ENCODE data around the gene CDC42EP2. TPM values are rescaled to one million over a fixed set of nuclear protein-coding genes. Genes with fewer than 3 reads are reported as not detected.

The CDC42EP2 gene
- total and polyA plus RNA-seq, 10 of the 15 experiments (the other 5 are each of a cell fraction or from before 2014, with no cell fraction given): 0.03 to 1.2 (median 0.09) TPM; not detected in 3

DNA sequence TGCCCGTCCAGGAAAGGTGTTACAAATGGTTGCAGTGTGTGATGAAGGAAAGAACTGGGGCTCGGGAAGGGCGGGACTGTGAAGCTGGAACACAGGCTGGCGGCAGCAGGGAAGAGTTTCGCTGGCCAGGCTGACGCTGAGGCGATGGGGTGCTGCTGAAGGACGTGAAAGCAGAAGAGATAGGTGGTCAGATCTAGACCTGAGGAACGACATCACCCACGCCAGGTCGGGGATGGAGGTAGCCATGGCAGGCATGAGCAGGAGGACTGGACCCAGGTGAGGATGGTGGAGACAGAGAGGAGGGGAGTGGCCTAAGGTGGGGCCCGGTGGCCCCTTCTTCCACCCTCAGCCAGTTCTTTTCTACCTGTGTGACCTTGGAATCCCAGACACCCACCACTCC lies 9.1 kb downstream of the CDC42EP2 start:
- in situ Hi-C loops (cut with MboI): no loop called here
- TF ChIP-seq NRF1 (conservative IDR thresholded peaks at IDR 0.05; ENCODE audit: low read depth, low read length): no peak
- TF ChIP-seq FOXM1 (IDR thresholded peaks at IDR 0.05; ENCODE audit: low read depth, low read length): no peak
- no peak for TF ChIP-seq ZNF687 (IDR thresholded peaks at IDR 0.05)
- TF ChIP-seq IRF4 (IDR thresholded peaks at IDR 0.05; ENCODE audit: low read depth, low read length): no peak
- no peak for TF ChIP-seq CHD1 (IDR thresholded peaks at IDR 0.05; ENCODE audit: low read depth, low read length)
- no peak for TF ChIP-seq CREM (IDR thresholded peaks at IDR 0.05; ENCODE audit: low read depth)
- TF ChIP-seq BRCA1 (IDR thresholded peaks at IDR 0.05; ENCODE audit: low read depth, low read length): no peak

More for the DNA sequence above, 9.1 kb downstream of the CDC42EP2 start:
- no peak overlapping the region for H3K4me2 ChIP-seq (ENCODE audit: control insufficient read depth, insufficient read depth)
- H3K4me3 ChIP-seq: no peak overlapping the region
- ChIA-PET RAD21 (ENCODE audit: unreplicated experiment) (interaction anchor here (1.3 kb wide), 1 partner anchor 8 kb away, joined by 3 read pairs; no protein-coding TSS in a partner anchor), SMC1A (ENCODE audit: uncharacterized antibody, unreplicated experiment) (no interaction called here), POLR2A (interaction anchor here (1.6 kb wide), 1 partner anchor 8 kb away, joined by 4 read pairs; no protein-coding TSS in a partner anchor), CTCF (interaction anchor here (1.0 to 15.4 kb wide), 4 partner anchors 8 to 185 kb away, joined by 3 to 261 read pairs (median 12); partner anchors contain the start of gene DPF2)
- no peak for FAIRE-seq
- no peak overlapping the region for H2AFZ ChIP-seq (ENCODE audit: control insufficient read depth, low read depth, low read length)
- no peaks in the 10 kb centered on the region for H3K79me2 ChIP-seq (ENCODE audit: control insufficient read depth, insufficient read depth, low read length)
- H3K9me3 ChIP-seq (replicated peaks; ENCODE audit: control insufficient read depth, insufficient read depth, low read length): no peaks in the 10 kb centered on the region
- no TSS peak for BruUV-seq (replicated peaks)
- H3K36me3 ChIP-seq (ENCODE audit: control insufficient read depth in 2 of 2, insufficient read depth in 2 of 2, low read length in 1 of 2): no peaks in the 10 kb centered on the region
- H4K20me1 ChIP-seq (ENCODE audit: control insufficient read depth, insufficient read depth): no peaks in the 10 kb centered on the region
- no peak overlapping the region for H3K9ac ChIP-seq (ENCODE audit: control insufficient read depth, insufficient read depth, low read length)
- WGBS (ENCODE audit: insufficient coverage, insufficient replicate concordance, low lambda C conversion rate, missing lambda C conversion rate): 37% methylated on average over 12 of the region's 12 CpGs
- H3K27me3 ChIP-seq (replicated peaks in 1 of 2; ENCODE audit: control insufficient read depth in 2 of 2, insufficient read depth in 2 of 2, low read length in 1 of 2): no peaks in the 10 kb centered on the region
- H3K27ac ChIP-seq (ENCODE audit: control insufficient read depth, insufficient read depth): no peak overlapping the region
- H3K4me1 ChIP-seq (ENCODE audit: control insufficient read depth, insufficient read depth, low read length): no peaks in the 10 kb centered on the region
- intact Hi-C loops (cut with micrococcal nuclease; ENCODE audit: unreplicated experiment): no loop called here
- DNase-seq (ENCODE audit: low read depth, low spot score): no peak
- no peak for ATAC-seq

All from GM12878 (cell line).